ENCODE measurements around the gene SPTB.
A peak's percentile ranks its signal among the peaks of the same experiment; 100 is the strongest.

SPTB gene

GRCh38 chr14:64758691-64759554 is 120.8 kb downstream of the SPTB start:
- Mint-ChIP-seq H3K9me3 (no peaks in the 10 kb centered on the region), H3K4me1 (peaks cover 86% of the 10 kb centered on the region), H3K27me3 (ENCODE audit: low read depth) (peaks cover 8% of the 10 kb centered on the region), H3K36me3 (ENCODE audit: low read depth) (no peaks in the 10 kb centered on the region), H3K27ac (peak overlapping the region; percentile 95 to 96 (median 96)), H3K4me3 (peak overlapping the region in 2 of 3 experiments; percentile 12 to 45)
- no peak for TF ChIP-seq CTCF (IDR thresholded peaks at IDR 0.05; ENCODE audit: unreplicated experiment in 3 of 3)

GRCh38 chr14:64758025-64758521 is 121.6 kb downstream of the SPTB start:
- Mint-ChIP-seq H3K27me3 (ENCODE audit: low read depth) (peaks cover 8% of the 10 kb centered on the region), H3K9me3 (no peaks in the 10 kb centered on the region), H3K27ac (peak overlapping the region; percentile 95 to 96 (median 96)), H3K4me3 (no peak overlapping the region), H3K4me1 (peaks cover 77% of the 10 kb centered on the region), H3K36me3 (ENCODE audit: low read depth) (no peaks in the 10 kb centered on the region)
- TF ChIP-seq CTCF (IDR thresholded peaks at IDR 0.05; ENCODE audit: unreplicated experiment in 3 of 3): no peak

- Mint-ChIP-seq H3K27ac (peak overlapping the region; percentile 95 to 96 (median 96)), H3K9me3 (no peaks in the 10 kb centered on the region), H3K4me3 (no peak overlapping the region), H3K36me3 (ENCODE audit: low read depth) (no peaks in the 10 kb centered on the region), H3K4me1 (peaks cover 73% of the 10 kb centered on the region), H3K27me3 (ENCODE audit: low read depth) (peaks cover 8% of the 10 kb centered on the region)
- no peak for TF ChIP-seq CTCF (IDR thresholded peaks at IDR 0.05; ENCODE audit: unreplicated experiment in 3 of 3)
Observed at GRCh38 chr14:64757601-64758000, 122.1 kb downstream of the SPTB start.

GRCh38 chr14:64756712-64757111 is 123.0 kb downstream of the SPTB start:
- H3K9me3 Mint-ChIP-seq: no peaks in the 10 kb centered on the region
- H3K27me3 Mint-ChIP-seq (ENCODE audit: low read depth): peaks cover 8% of the 10 kb centered on the region
- no peak for TF ChIP-seq CTCF (IDR thresholded peaks at IDR 0.05; ENCODE audit: unreplicated experiment in 3 of 3)
- H3K27ac Mint-ChIP-seq: peak overlapping the region; percentile 78 to 96 (median 95)
- H3K36me3 Mint-ChIP-seq (ENCODE audit: low read depth): no peaks in the 10 kb centered on the region
- H3K4me3 Mint-ChIP-seq: peak overlapping the region in 1 of 3 experiments; percentile 22
- H3K4me1 Mint-ChIP-seq: peaks cover 64% of the 10 kb centered on the region

- Mint-ChIP-seq H3K4me1 (peaks cover 55% of the 10 kb centered on the region), H3K36me3 (ENCODE audit: low read depth) (no peaks in the 10 kb centered on the region), H3K27ac (peak overlapping the region; percentile 47 to 75 (median 71)), H3K9me3 (no peaks in the 10 kb centered on the region), H3K27me3 (ENCODE audit: low read depth) (peaks cover 8% of the 10 kb centered on the region), H3K4me3 (no peak overlapping the region)
- no peak for TF ChIP-seq CTCF (IDR thresholded peaks at IDR 0.05; ENCODE audit: unreplicated experiment in 3 of 3)
Observed at GRCh38 chr14:64755781-64756221, 123.9 kb downstream of the SPTB start.
